Testis (tissue), 2 donors: ENCODE results near the gene CD44.

Experiments used
- CTCF ChIP-seq, 3 experiments: fragments of 450-650 bp in 2 of 3; fragments of 200-600 bp in 1 of 3; sonication (generic) in 1 of 3; IDR thresholded peaks; one replicate each; pipeline ENCODE4 v1.5.1; 2016 to 2019; ENCODE audit warnings: antibody characterized with exemption in 3 of 3, mild to moderate bottlenecking in 2 of 3, moderate library complexity in 1 of 3
- POLR2A ChIP-seq: fragments of 450-650 bp; IDR thresholded peaks from one replicate; pipeline ENCODE4 v1.6.1; 2017; ENCODE audit warnings: antibody characterized with exemption, mild to moderate bottlenecking, moderate library complexity

- TF ChIP-seq CTCF (IDR thresholded peaks at IDR 0.05) (no peak), POLR2A (no peak)
Observed at GRCh38 chr11:35180317-35181233, 41.6 kb downstream of the CD44 start.
